ENCODE measurements around the gene TNFRSF11A. TPM values are rescaled to one million over a fixed set of nuclear protein-coding genes. Genes with fewer than 3 reads are reported as not detected.

The TNFRSF11A gene
- total RNA-seq, 1 experiment from 2014 or later, result 2.3 TPM

DNA sequence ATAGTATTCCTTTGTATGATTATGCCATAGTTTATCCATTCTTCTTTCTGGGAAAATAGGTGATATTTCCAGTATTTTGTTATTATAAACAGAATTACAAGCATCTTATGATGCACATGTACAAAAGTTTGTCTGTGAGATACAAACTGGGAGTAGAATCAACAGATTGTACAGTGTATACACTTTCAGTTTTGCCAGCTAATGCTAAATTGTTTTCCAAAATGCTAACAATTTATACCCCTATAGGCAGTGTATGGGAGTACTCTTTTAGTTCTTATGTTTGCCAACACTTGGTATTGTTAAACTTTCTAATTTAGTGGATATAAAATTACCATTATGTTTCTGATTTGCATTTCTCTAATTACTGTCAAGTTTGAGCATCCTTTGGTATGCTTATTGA is 31.0 kb upstream of the TNFRSF11A start:
- ChIA-PET POLR2A (no interaction called here), CTCF (no interaction called here)
- H3K27ac Mint-ChIP-seq (ENCODE audit: low read depth, unreplicated experiment), result no peak overlapping the region
- intact Hi-C loops (cut with micrococcal nuclease), result no loop called here
- H3K4me1 Mint-ChIP-seq (ENCODE audit: insufficient read depth, unreplicated experiment), result no peaks in the 10 kb centered on the region
- no peak for DNase-seq (ENCODE audit: unreplicated experiment)
- no peaks in the 10 kb centered on the region for H3K9me3 Mint-ChIP-seq (ENCODE audit: unreplicated experiment)
- H3K27me3 Mint-ChIP-seq (ENCODE audit: insufficient read depth, unreplicated experiment), result no peaks in the 10 kb centered on the region
- no peak for TF ChIP-seq CTCF (IDR thresholded peaks at IDR 0.05; ENCODE audit: unreplicated experiment)
- H3K36me3 Mint-ChIP-seq (ENCODE audit: insufficient read depth, unreplicated experiment), result peaks cover 21% of the 10 kb centered on the region
- BruUV-seq (replicated peaks), result no TSS peak
- no peak overlapping the region for H3K4me3 Mint-ChIP-seq (ENCODE audit: unreplicated experiment)

DNA sequence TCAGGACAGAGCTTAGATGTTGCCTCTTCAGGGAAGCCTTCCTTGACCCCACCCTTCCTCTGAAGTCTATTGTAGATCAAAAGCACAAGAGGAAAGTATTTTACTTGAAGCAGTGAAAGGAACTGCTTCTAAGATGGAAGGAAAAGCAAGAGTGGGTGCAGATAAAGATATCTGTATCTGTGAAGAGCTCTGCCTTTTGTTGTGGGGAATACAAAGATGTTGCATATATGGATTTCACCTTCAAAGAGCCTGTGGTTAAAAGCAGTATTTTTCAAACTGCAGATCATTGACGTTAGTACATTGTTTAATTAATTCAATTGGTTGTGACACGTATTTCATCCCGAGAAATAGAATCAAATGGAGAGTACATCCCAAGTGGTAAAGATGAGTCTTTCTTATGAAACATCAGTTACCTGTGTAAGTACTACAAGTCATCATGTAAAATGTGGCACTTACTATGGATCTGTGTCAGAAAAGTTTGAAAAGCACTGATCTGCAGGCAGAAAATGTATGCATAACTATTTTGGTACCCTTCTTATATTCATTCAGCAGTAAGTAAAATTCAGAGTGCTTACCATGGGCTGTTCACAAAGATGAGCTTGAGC is 24.6 kb upstream of the TNFRSF11A start:
- no peak overlapping the region for H3K4me3 Mint-ChIP-seq (ENCODE audit: unreplicated experiment)
- intact Hi-C loops (cut with micrococcal nuclease), result no loop called here
- ChIA-PET POLR2A (interaction anchor here (0.7 to 1.1 kb wide), 3 partner anchors 16 to 99 kb away, joined by 3 read pairs; no protein-coding TSS in a partner anchor), CTCF (no interaction called here)
- no TSS peak for BruUV-seq (replicated peaks)
- H3K9me3 Mint-ChIP-seq (ENCODE audit: unreplicated experiment), result no peaks in the 10 kb centered on the region
- DNase-seq (ENCODE audit: unreplicated experiment), result no peak
- TF ChIP-seq CTCF (IDR thresholded peaks at IDR 0.05; ENCODE audit: unreplicated experiment), result no peak
- no peaks in the 10 kb centered on the region for H3K4me1 Mint-ChIP-seq (ENCODE audit: insufficient read depth, unreplicated experiment)
- H3K27me3 Mint-ChIP-seq (ENCODE audit: insufficient read depth, unreplicated experiment), result no peaks in the 10 kb centered on the region
- H3K36me3 Mint-ChIP-seq (ENCODE audit: insufficient read depth, unreplicated experiment), result peaks cover 45% of the 10 kb centered on the region
- no peak overlapping the region for H3K27ac Mint-ChIP-seq (ENCODE audit: low read depth, unreplicated experiment)

GRCh38 chr18:62301322-62301721 is 23.8 kb upstream of the TNFRSF11A start:
- DNase-seq (ENCODE audit: unreplicated experiment), result no peak
- Mint-ChIP-seq H3K27ac (ENCODE audit: low read depth, unreplicated experiment) (no peak overlapping the region), H3K9me3 (ENCODE audit: unreplicated experiment) (no peaks in the 10 kb centered on the region), H3K27me3 (ENCODE audit: insufficient read depth, unreplicated experiment) (no peaks in the 10 kb centered on the region), H3K4me3 (ENCODE audit: unreplicated experiment) (no peak overlapping the region), H3K36me3 (ENCODE audit: insufficient read depth, unreplicated experiment) (peaks cover 45% of the 10 kb centered on the region), H3K4me1 (ENCODE audit: insufficient read depth, unreplicated experiment) (no peaks in the 10 kb centered on the region)
- intact Hi-C loops (cut with micrococcal nuclease), result no loop called here
- BruUV-seq (replicated peaks), result no TSS peak
- POLR2A ChIA-PET, result interaction anchor here (1.1 kb wide), 1 partner anchor 15 kb away, joined by 3 read pairs; no protein-coding TSS in a partner anchor
- CTCF ChIA-PET, result interaction anchor here (0.7 kb wide), 1 partner anchor 173 kb away, joined by 3 read pairs; no protein-coding TSS in a partner anchor
- TF ChIP-seq CTCF (IDR thresholded peaks at IDR 0.05; ENCODE audit: unreplicated experiment), result no peak

DNA sequence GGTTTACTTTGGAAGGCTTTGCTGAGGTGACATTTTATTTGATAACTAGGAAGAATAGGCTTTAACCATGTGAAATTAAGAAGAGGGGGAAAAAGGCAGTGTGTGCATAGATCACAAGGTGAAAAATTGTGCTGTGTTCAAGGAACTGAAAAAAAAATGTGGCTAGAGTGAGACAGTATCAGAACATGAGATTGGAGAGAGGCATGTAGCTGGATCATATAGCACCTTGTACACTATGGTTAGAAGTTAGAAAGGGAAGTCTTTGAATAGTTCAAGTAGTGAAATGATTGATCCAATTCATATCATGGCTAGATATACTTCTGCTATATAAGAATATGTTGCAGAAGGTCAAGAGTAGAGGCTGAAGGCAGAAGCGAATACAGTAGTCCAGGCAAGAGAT is 12.3 kb upstream of the TNFRSF11A start:
- Mint-ChIP-seq H3K36me3 (ENCODE audit: insufficient read depth, unreplicated experiment) (peaks cover 16% of the 10 kb centered on the region), H3K4me1 (ENCODE audit: insufficient read depth, unreplicated experiment) (no peaks in the 10 kb centered on the region), H3K4me3 (ENCODE audit: unreplicated experiment) (no peak overlapping the region), H3K9me3 (ENCODE audit: unreplicated experiment) (no peaks in the 10 kb centered on the region), H3K27me3 (ENCODE audit: insufficient read depth, unreplicated experiment) (no peaks in the 10 kb centered on the region), H3K27ac (ENCODE audit: low read depth, unreplicated experiment) (no peak overlapping the region)
- intact Hi-C loops (cut with micrococcal nuclease), result no loop called here
- DNase-seq (ENCODE audit: unreplicated experiment), result no peak
- ChIA-PET POLR2A (no interaction called here), CTCF (interaction anchor here (0.7 kb wide), 1 partner anchor 274 kb away, joined by 4 read pairs; no protein-coding TSS in a partner anchor)
- no peak for TF ChIP-seq CTCF (IDR thresholded peaks at IDR 0.05; ENCODE audit: unreplicated experiment)
- BruUV-seq (replicated peaks), result no TSS peak
